Activated CD8-positive, alpha-beta memory T cell treated with anti-CD3 and anti-CD28 coated beads, Interleukin-2, amount 10 ng/mL, durations not matched to agents 7 days and 5 days (primary cell): ENCODE results near the gene XIST. TPM values are rescaled to one million over a fixed set of nuclear protein-coding genes. Genes with fewer than 3 reads are reported as not detected.
"Not testable (repeated sequence)": the region's sequence is repeated elsewhere in the genome, so short reads cannot be mapped to it uniquely, and the experiment has no call there.

Source experiments
- ATAC-seq: fragments of 150-1000 bp; cut with Tn5 transposase; one replicate; pipeline ENCODE4 v1.10.0; 2021; ENCODE audit warnings: moderate library complexity
- CTCF ChIA-PET: fragments of 350-600 bp; sonication (Branson Sonifier 250); formaldehyde crosslinking; loops from one replicate; lab custom pipeline; 2021; ENCODE audit warnings: antibody characterized with exemption; lab: Charles Lee
- DNase-seq: peaks from one replicate; pipeline ENCODE4 v3.0.0-alpha.2; 2020
- H3K27ac Mint-ChIP-seq: one replicate; pipeline ENCODE4 v1.8.0; 2021; ENCODE audit warnings: mild to moderate bottlenecking, mixed read lengths
- H3K27me3 Mint-ChIP-seq: one replicate; pipeline ENCODE4 v1.8.0; 2021; ENCODE audit warnings: mixed read lengths
- H3K36me3 Mint-ChIP-seq: one replicate; pipeline ENCODE4 v1.8.0; 2021; ENCODE audit warnings: mild to moderate bottlenecking, mixed read lengths
- H3K4me1 Mint-ChIP-seq: one replicate; pipeline ENCODE4 v1.8.0; 2021; ENCODE audit warnings: mixed read lengths
- H3K4me3 Mint-ChIP-seq: one replicate; pipeline ENCODE4 v1.8.0; 2021; ENCODE audit warnings: mild to moderate bottlenecking, moderate library complexity, mixed read lengths
- H3K9me3 Mint-ChIP-seq: one replicate; pipeline ENCODE4 v1.8.0; 2022; ENCODE audit warnings: low read depth, mixed read lengths
- total RNA-seq, 2 experiments: library from RNA; stranded (reverse); gene quantifications; one replicate each; pipeline ENCODE4 v1.2.3, GENCODE V29; 2021

The XIST gene
- total RNA-seq, 2 experiments from 2014 or later: not detected

DNA sequence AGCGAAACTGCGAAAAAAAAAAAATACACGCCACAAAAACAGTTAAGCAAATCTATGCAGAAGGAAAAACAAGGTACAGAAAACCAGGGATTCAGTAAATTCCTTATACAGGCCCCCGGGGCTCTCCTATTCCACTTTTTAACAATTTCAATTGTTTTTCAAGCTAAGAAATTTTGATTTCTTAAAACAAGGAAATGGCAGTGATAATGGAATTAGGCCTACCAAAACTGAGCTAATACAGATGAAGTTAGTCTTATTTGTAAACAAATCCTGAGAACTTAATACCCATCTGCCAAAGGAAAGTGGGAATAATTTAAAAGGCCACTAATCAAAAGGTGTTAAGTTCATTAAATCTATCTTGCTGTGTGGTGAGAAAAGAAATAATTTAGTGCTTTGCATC lies 20.2 kb downstream of the XIST start:
- no peak overlapping the region for H3K4me3 Mint-ChIP-seq
- DNase-seq (no peak), ATAC-seq (no peak)
- no peak overlapping the region for H3K27ac Mint-ChIP-seq
- no peaks in the 10 kb centered on the region for H3K9me3 Mint-ChIP-seq
- H3K4me1 Mint-ChIP-seq: no peaks in the 10 kb centered on the region
- H3K36me3 Mint-ChIP-seq: no peaks in the 10 kb centered on the region
- CTCF ChIA-PET: no interaction called here
- H3K27me3 Mint-ChIP-seq: no peaks in the 10 kb centered on the region

DNA sequence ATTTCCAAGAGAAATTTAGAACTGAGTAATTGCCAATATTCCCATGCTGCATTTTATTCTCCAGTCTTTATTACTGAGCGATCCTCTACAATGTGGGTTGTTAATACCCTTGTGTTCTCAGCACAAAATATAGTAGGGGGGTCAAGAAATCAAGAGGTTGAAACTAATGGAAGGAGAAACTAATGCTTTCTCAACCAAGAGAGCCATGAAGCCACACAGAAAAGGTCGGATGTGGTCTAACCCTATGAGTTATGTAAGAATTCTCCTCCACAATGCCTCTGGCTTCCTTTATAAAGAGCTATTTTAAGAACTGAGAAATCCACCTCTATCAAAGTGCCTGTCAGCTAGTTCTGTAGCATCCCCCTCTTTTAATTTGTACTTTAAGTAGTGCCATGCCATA lies 21.0 kb downstream of the XIST start:
- no peaks in the 10 kb centered on the region for H3K27me3 Mint-ChIP-seq
- CTCF ChIA-PET: no interaction called here
- no peaks in the 10 kb centered on the region for H3K4me1 Mint-ChIP-seq
- H3K36me3 Mint-ChIP-seq: no peaks in the 10 kb centered on the region
- no peak for DNase-seq
- no peak for ATAC-seq
- H3K9me3 Mint-ChIP-seq: no peaks in the 10 kb centered on the region
- H3K4me3 Mint-ChIP-seq: no peak overlapping the region
- no peak overlapping the region for H3K27ac Mint-ChIP-seq

DNA sequence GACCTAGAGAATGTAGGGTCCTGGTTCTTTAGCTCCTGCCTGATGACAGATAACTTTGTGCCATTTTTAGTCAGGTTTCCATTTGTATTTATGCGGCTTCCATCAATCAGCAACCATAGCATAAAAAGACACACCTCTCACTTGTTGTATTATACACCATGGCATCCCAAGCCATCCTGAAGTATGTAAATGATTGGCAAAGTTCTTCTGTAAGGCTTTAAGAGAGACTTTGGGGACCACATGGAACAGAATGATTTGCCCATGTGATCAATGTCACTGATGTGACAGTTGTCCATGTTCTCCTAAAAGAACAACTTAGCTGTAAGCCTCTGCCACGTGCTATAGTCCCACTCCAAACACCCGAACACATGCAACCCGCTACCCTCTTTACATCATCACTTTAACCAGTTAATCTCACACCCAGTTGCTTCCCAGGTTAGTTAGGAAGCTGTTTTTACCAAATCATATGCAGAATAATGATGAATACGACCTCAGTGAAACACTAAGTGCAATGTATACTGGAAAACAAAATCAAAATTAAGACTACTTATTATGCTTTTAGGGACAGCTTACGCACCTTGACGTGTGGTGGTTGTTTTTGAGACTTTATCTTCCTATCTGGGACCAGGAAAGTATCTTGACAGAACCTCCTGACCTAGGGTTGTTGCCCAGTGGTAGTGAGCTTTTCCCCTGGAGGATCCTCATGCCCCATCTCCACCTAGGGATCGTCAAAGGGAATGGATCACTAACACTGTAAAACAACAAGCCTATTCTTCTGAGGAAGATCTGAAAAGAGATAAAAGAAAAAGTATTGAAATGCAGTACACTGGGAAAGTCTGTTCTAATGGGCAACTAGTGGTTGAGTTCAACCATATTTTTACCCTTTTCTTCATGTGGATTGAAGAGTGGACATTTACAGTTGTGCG lies 21.8 kb downstream of the XIST start:
- Mint-ChIP-seq H3K9me3 (no peaks in the 10 kb centered on the region), H3K27me3 (no peaks in the 10 kb centered on the region), H3K27ac (no peak overlapping the region), H3K36me3 (no peaks in the 10 kb centered on the region), H3K4me1 (no peaks in the 10 kb centered on the region), H3K4me3 (no peak overlapping the region)
- ATAC-seq (no peak), DNase-seq (no peak)
- CTCF ChIA-PET: no interaction called here

DNA sequence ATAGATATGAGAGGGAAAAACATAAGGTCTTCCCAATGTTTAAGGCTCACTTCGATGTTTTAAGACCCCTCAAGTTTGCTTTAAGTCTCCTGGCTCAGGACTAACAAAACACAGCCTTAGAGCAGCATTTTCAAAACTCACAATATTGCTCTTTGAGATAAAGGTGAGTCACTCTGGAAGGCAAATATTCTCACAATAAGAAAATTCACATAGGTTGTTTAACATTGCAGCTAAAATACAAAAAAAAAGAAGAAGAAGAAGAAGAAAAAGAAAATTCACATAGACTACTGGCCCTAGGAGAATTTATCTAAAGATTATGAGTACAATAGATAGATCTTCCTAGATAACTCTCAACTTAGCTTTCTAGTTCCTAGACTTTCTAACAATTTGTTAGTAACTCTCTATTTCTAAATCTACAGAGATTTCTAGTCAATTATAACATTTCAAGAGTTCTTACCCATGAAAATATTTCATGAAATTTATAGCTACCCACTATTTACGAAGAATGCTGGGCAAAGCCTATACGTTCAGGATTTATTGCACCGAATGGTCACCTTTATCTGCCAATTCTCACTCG lies 22.5 kb downstream of the XIST start:
- ATAC-seq: no peak
- H3K36me3 Mint-ChIP-seq: no peaks in the 10 kb centered on the region
- H3K4me1 Mint-ChIP-seq: no peaks in the 10 kb centered on the region
- H3K9me3 Mint-ChIP-seq: no peaks in the 10 kb centered on the region
- CTCF ChIA-PET: no interaction called here
- H3K27me3 Mint-ChIP-seq: no peaks in the 10 kb centered on the region
- H3K4me3 Mint-ChIP-seq: no peak overlapping the region
- DNase-seq: no peak
- no peak overlapping the region for H3K27ac Mint-ChIP-seq

DNA sequence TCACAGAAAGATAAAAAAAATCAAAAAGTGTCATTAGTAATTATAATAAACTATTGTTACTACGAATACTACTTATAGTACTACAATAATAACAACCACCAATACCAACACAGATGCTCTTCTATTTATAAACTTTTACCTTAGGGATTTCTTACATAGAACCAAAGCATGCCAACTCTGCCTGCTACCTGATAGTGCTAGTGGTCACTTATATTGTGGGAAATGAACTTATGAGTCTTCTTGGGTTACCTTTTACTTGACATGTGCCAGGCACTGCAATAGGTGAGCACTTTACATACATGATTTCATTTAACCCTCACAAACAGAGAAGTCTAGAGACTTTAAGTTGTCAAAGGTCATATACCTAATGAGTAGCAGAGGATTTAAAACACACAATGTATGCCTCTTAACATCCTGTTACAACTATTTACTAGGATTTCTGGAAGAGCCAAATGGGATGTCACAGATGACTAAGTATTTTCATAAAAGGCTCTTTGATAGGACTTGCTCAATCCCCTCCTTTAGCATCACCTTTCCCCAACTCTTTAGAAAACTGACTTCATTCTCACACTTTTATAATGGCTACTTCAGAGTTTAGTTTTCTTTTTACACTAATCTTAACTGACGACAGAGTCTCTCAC lies 24.3 kb downstream of the XIST start:
- CTCF ChIA-PET: no interaction called here
- Mint-ChIP-seq H3K27ac (no peak overlapping the region), H3K36me3 (no peaks in the 10 kb centered on the region), H3K27me3 (no peaks in the 10 kb centered on the region), H3K4me3 (no peak overlapping the region), H3K9me3 (no peaks in the 10 kb centered on the region), H3K4me1 (no peaks in the 10 kb centered on the region)
- ATAC-seq (no peak), DNase-seq (no peak)

DNA sequence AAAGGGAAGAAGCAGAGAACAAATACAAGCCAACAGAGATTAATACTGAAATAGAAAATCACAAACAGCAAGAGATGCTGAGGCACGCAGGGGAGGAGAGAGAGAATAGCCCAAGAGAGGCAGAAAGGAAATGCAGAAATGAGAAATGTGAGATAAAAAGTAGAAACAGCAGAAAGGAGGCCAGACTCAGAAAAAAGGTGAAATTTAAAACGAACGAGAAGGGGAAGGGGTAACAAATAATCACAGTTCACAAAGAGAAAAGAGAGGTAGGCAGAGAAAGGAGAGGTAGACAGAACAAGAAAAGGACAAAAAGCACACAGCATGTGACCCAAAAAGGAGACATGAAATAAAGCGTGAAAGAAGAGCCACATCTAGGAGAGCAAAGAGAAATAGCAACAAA lies 25.1 kb downstream of the XIST start:
- no peaks in the 10 kb centered on the region for H3K27me3 Mint-ChIP-seq
- H3K27ac Mint-ChIP-seq: no peak overlapping the region
- H3K36me3 Mint-ChIP-seq: no peaks in the 10 kb centered on the region
- H3K4me1 Mint-ChIP-seq: no peaks in the 10 kb centered on the region
- ATAC-seq: no peak
- no peak for DNase-seq
- H3K9me3 Mint-ChIP-seq: no peaks in the 10 kb centered on the region
- H3K4me3 Mint-ChIP-seq: no peak overlapping the region
- CTCF ChIA-PET: no interaction called here

DNA sequence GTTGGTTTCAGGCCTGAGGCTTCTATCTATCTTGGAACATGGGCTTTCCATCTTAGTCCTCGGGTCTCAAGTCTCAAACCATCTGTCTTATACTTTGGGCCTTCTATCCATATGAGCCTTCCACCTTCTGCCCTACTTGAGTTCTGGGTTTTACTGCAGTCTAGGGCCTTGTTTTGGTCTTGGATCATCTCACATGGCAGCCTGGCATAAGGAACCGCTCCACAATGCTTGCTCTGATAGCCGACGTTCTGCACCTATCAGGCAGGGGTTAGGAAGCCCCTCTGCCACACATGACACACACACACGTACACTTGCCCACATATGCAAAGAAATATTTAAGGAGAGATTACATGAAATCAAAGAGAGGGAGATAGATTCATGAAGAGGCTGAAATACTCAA lies 25.5 kb downstream of the XIST start:
- Mint-ChIP-seq H3K4me1 (no peaks in the 10 kb centered on the region), H3K36me3 (no peaks in the 10 kb centered on the region), H3K27me3 (peaks cover under 1% of the 10 kb centered on the region), H3K4me3 (no peak overlapping the region), H3K27ac (no peak overlapping the region), H3K9me3 (no peaks in the 10 kb centered on the region)
- CTCF ChIA-PET: no interaction called here
- ATAC-seq: no peak
- DNase-seq: no peak

DNA sequence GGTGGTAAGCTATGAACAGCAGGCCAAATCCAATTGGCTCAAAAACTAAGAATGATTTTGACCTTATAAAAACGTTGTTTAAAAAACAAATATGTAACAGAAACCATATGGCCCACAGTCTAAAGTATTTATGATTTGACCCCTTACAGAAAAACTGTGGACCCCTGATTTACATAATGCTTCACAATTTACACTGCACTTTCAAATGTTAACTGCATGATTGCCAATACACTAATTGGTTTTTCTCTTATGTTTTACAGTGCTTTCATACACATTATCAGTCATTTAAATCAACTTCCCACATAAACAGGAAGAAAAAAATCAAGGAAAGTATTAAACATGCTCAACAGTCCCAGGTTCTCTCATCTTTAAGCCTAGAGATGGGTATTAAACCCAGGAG lies 26.9 kb downstream of the XIST start:
- ATAC-seq (no peak), DNase-seq (no peak)
- CTCF ChIA-PET: no interaction called here
- no peaks in the 10 kb centered on the region for H3K4me1 Mint-ChIP-seq
- H3K27ac Mint-ChIP-seq: no peak overlapping the region
- no peak overlapping the region for H3K4me3 Mint-ChIP-seq
- H3K27me3 Mint-ChIP-seq: peaks cover 3% of the 10 kb centered on the region
- H3K36me3 Mint-ChIP-seq: no peaks in the 10 kb centered on the region
- no peaks in the 10 kb centered on the region for H3K9me3 Mint-ChIP-seq

DNA sequence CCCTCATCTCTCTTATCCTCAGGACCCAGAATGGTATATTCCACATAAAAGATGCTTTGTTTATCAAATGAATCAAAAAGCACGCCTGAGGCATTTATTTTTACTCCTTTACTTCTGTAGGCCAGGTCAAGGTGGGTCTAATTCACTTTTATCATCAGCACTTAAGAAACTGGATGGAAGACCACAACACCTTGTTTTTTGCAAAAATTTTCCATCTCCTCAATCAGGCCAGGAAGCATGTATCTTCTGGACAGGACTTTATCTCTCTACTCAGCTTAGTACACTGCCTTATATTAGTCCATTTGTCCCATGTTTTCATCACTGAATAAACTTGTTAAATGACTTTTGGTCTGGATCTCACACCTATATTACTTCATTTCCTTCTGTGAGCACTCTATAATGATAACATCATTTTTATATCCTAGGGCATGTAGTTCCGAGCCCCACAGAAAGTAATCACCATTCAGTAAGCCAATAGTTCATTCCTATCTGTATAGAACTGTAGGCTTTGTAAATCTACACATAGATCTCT lies 29.0 kb downstream of the XIST start:
- CTCF ChIA-PET: no interaction called here
- H3K27me3 Mint-ChIP-seq: peaks cover 3% of the 10 kb centered on the region
- no peak for ATAC-seq
- no peaks in the 10 kb centered on the region for H3K9me3 Mint-ChIP-seq
- no peak for DNase-seq
- H3K27ac Mint-ChIP-seq: no peak overlapping the region
- H3K4me3 Mint-ChIP-seq: no peak overlapping the region
- no peaks in the 10 kb centered on the region for H3K36me3 Mint-ChIP-seq
- no peaks in the 10 kb centered on the region for H3K4me1 Mint-ChIP-seq

DNA sequence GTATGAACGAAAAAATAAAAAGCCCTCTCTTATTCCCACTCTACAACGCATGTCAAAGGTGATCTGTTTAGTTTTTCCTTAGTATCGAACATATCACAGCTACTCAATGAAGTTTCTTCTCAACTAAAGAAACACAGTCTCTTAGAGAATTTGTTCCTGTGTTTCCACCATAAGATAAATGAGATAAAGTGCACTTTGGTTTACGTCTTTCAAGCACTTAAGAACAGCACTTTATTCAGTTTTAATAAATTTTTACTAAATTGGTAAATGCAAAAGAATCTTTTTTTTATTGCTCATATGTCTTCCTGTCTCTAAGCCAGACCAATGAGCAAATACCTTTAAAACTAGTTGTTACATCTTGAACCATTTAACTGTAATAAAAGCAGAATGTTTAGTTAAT lies 29.7 kb downstream of the XIST start:
- DNase-seq (no peak), ATAC-seq (no peak)
- Mint-ChIP-seq H3K36me3 (no peaks in the 10 kb centered on the region), H3K27me3 (peaks cover 3% of the 10 kb centered on the region), H3K27ac (no peak overlapping the region), H3K4me3 (no peak overlapping the region), H3K4me1 (no peaks in the 10 kb centered on the region), H3K9me3 (no peaks in the 10 kb centered on the region)
- CTCF ChIA-PET: no interaction called here

DNA sequence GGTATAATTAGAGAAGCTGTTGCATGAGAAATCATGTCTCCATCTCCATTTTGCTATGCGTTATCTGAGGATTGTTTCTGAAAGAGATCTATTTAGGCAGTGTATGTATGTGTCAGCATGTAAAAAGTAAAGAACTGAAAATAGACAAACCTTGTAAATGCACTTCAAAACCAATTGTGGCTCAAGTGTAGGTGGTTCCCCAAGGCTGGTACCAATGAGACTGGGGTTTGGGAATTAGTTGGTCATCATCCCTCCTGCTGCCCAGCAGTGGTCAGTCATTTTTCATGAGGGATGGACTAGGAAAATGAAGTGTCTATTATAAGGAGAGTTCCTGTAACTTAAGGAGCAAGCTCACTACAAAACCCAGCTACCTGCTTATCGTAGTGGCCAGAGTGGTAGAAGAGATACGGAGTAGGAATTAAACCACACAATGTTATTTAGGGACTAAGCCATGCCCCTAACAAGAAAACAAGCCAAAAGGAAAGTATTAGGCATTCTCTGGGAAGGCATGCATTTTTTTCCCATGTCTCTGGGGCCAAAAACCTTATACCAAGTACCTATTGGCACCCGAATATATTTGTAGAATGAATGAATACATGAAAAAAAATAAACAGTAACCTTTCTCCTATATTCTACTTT lies 30.5 kb downstream of the XIST start:
- ATAC-seq: no peak
- H3K4me3 Mint-ChIP-seq: no peak overlapping the region
- DNase-seq: no peak
- H3K27me3 Mint-ChIP-seq: peaks cover 3% of the 10 kb centered on the region
- no peak overlapping the region for H3K27ac Mint-ChIP-seq
- H3K4me1 Mint-ChIP-seq: no peaks in the 10 kb centered on the region
- CTCF ChIA-PET: no interaction called here
- no peaks in the 10 kb centered on the region for H3K9me3 Mint-ChIP-seq
- H3K36me3 Mint-ChIP-seq: no peaks in the 10 kb centered on the region

DNA sequence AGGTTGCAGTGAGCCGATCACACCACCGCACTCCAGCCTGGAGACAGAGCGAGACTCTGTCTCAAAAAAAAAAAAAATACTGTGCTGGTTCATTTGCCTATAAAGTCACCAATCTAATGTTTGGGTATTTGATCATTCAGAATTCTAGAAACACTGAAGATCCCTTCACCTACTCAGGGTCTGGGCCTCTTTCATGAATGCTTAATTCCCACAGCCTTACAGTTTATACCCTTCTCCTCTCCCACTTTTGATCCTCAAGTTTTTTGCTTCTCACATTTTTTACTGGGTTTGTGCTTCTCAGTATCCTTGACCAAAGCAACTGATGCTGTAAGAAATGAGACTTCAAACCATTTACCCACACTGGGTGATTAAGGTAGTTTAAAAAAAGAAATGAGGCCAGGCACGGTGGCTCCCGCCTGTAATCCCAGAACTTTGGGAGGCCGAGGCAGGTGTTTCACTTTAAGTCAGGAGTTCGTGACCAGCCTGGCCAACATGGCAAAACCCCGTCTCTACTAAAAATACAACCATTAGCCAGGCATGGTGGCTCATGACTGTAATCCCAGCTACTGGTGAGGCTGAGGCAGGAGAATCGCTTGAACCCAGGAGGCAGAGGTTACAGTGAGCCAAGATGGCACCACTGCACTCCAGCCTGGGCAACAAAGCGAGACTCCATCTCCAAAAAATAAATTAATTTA lies 32.5 kb downstream of the XIST start:
- ATAC-seq, DNase-seq, H3K9me3 Mint-ChIP-seq, H3K36me3 Mint-ChIP-seq, H3K27ac Mint-ChIP-seq, H3K4me1 Mint-ChIP-seq, H3K4me3 Mint-ChIP-seq, CTCF ChIA-PET, H3K27me3 Mint-ChIP-seq: not testable (repeated sequence)
